ENCODE data around the gene SEMA3F. TPM values are rescaled to one million over a fixed set of nuclear protein-coding genes. Genes with fewer than 3 reads are reported as not detected.

Gene SEMA3F
- polyA plus RNA-seq, 2 of the 4 experiments (the other 2 are of a cell fraction) = 2.9 to 10.6 TPM

DNA sequence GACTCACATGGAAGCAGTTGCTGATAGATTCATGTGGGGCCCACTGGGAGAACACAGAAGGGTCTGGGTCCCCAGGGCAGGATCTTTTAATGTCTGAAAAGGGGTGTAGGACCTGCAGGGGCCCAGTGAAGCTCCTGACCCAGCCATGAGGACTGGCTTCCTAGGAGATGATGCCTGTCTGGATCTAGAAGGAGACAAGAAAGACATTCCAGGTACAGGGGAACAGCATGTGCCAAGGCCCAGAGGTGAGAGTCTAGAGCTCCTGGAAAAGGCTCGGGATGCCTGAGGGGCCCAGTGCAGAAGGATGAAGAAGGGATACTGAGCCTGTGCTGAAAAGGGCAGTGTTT is 4.7 kb upstream of the SEMA3F start:
- Histone ChIP-seq H3K4me3 (no peak overlapping the region), H3K4me2 (no peak overlapping the region), H3K9me3 (no peaks in the 10 kb centered on the region), H3K4me1 (peaks cover under 1% of the 10 kb centered on the region; the same call in 1 of the 3 replicates), H3K27ac (no peak overlapping the region)
- no peak for TF ChIP-seq FOXS1 (CRISPR knock-in tag; IDR thresholded peaks at IDR 0.05)
- TF ChIP-seq, protein P1, sequence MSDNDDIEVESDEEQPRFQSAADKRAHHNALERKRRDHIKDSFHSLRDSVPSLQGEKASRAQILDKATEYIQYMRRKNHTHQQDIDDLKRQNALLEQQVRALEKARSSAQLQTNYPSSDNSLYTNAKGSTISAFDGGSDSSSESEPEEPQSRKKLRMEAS (IDR thresholded peaks at IDR 0.05) = no peak
- TF ChIP-seq POLR2AphosphoS2 (conservative IDR thresholded peaks at IDR 0.05; ENCODE audit: low read length) = no peak
- no peak for TF ChIP-seq SREBF2 (IDR thresholded peaks at IDR 0.05)
- no peak for TF ChIP-seq SMC3 (IDR thresholded peaks at IDR 0.05)
- WGBS (ENCODE audit: missing lambda C conversion rate) = 91% methylated on average over 1 of the region's 1 CpG
- CTCF ChIA-PET = interaction anchor here (0.8 to 1.6 kb wide), 5 partner anchors 16 to 33 kb away, joined by 3 to 7 read pairs (median 3); no protein-coding TSS in a partner anchor
- ATAC-seq (no peak), FAIRE-seq (no peak), DNase-seq (ENCODE audit: low read depth in 1 of 2, low spot score in 1 of 2) (no peak)
- POLR2A ChIA-PET = interaction anchor here (0.8 kb wide), 1 partner anchor 61 kb away, joined by 3 read pairs; no protein-coding TSS in a partner anchor

DNA sequence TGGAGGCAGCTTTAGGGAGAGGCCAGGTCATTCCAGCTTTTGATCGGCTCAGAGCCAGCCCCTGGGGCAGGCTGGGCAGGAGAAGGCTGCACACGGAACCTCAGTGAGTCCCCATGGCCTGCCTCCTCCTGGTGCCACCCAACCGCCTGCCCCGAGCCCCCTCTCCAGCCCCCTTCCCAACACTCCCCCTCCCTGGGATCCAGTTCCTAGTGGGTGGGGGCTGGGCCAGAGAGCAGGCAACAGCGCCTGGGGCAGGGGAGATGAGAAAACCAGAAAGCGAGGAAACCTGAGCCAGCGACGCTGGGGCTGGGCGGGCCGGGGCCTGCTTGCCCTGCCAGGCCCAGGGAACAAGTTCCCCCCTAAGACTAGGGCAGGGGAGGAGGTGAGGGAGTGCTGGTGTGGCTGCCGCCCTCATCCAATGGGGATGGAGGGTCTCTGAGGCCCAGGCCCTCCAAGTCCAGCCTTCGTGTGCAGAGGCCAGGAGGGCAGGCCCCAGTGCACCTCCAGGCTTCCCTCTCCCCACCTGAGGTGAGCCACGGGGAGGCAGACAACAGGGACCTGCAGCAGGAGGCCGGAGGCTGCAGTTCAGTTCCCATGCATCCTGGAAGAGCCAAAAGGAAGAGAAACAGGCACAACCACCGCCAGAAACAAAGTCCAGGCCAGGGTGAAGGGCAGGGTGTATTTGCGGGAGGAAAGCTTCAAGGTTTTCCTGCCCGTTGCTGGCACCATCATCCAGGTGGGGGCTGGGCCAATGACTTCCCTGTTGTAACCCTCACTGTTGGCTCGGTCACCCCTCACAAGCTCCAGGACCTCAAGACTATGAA is 4.0 kb upstream of the SEMA3F start:
- no peak for DNase-seq (ENCODE audit: low read depth in 1 of 2, low spot score in 1 of 2)
- Histone ChIP-seq H3K4me2 (no peak overlapping the region), H3K27ac (no peak overlapping the region), H3K4me1 (peaks cover 7% of the 10 kb centered on the region; the same call in 1 of the 3 replicates), H3K4me3 (no peak overlapping the region), H3K9me3 (no peaks in the 10 kb centered on the region)
- no peak for ATAC-seq
- no peak for TF ChIP-seq JUNB (IDR thresholded peaks at IDR 0.05)
- TF ChIP-seq SMC3 (IDR thresholded peaks at IDR 0.05) = no peak
- no peak for TF ChIP-seq EHMT2 (IDR thresholded peaks at IDR 0.05; ENCODE audit: low read depth)
- TF ChIP-seq POLR2AphosphoS2 (conservative IDR thresholded peaks at IDR 0.05; ENCODE audit: low read length) = no peak
- TF ChIP-seq RNF2 (IDR thresholded peaks at IDR 0.05; ENCODE audit: borderline replicate concordance, low read depth) = no peak
- no peak for TF ChIP-seq JUN (IDR thresholded peaks at IDR 0.05)
- no peak for TF ChIP-seq CHD2 (IDR thresholded peaks at IDR 0.05; ENCODE audit: low read length, partially characterized antibody)
- TF ChIP-seq FOXS1 (CRISPR knock-in tag; IDR thresholded peaks at IDR 0.05) = no peak
- no peak for TF ChIP-seq HDAC2 (IDR thresholded peaks at IDR 0.05)
- TF ChIP-seq EHF (CRISPR knock-in tag; IDR thresholded peaks at IDR 0.05) = no peak
- no peak for TF ChIP-seq FOSB (CRISPR knock-in tag; IDR thresholded peaks at IDR 0.05)
- no peak for TF ChIP-seq RARB (CRISPR knock-in tag; IDR thresholded peaks at IDR 0.05)
- TF ChIP-seq, protein P2, sequence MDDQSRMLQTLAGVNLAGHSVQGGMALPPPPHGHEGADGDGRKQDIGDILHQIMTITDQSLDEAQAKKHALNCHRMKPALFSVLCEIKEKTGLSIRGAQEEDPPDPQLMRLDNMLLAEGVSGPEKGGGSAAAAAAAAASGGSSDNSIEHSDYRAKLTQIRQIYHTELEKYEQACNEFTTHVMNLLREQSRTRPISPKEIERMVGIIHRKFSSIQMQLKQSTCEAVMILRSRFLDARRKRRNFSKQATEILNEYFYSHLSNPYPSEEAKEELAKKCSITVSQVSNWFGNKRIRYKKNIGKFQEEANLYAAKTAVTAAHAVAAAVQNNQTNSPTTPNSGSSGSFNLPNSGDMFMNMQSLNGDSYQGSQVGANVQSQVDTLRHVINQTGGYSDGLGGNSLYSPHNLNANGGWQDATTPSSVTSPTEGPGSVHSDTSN (IDR thresholded peaks at IDR 0.05) = no peak
- TF ChIP-seq, protein P1 (IDR thresholded peaks at IDR 0.05) = no peak
- TF ChIP-seq ZNF302 (CRISPR knock-in tag; IDR thresholded peaks at IDR 0.05) = no peak
- TF ChIP-seq NR3C1 (IDR thresholded peaks at IDR 0.05) = no peak
- CTCF ChIA-PET = interaction anchor here (0.8 to 1.9 kb wide), 7 partner anchors 16 to 45 kb away, joined by 3 to 7 read pairs (median 3); no protein-coding TSS in a partner anchor
- POLR2A ChIA-PET = no interaction called here
- no peak for FAIRE-seq
- 82% methylated on average over 6 of the region's 18 CpGs for WGBS (ENCODE audit: missing lambda C conversion rate)

DNA sequence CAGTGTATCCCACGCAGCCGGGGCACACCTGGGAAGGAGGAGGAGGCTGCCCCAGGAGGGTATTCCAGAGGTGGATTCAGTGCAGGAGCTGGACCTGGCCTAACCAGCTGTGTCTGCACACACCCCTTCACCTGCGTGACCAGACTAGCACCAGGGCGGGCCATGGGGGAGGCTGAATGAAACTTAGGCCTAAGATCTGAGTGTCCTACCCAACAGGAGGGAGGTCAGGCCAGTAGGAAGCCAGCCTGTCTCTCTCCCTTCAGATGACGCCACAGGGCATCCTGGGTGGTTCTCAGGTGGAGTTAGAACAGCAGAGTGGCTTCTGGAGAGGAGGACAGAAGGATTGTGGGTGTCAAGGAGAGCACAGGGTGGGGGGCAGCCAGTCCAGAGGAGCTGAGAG is 3.4 kb upstream of the SEMA3F start:
- ATAC-seq (no peak), FAIRE-seq (no peak), DNase-seq (ENCODE audit: low read depth in 1 of 2, low spot score in 1 of 2) (no peak)
- WGBS (ENCODE audit: missing lambda C conversion rate) = 96% methylated on average over 4 of the region's 5 CpGs
- TF ChIP-seq FOXS1 (CRISPR knock-in tag; IDR thresholded peaks at IDR 0.05) (no peak), HEYL (CRISPR knock-in tag; IDR thresholded peaks at IDR 0.05) (no peak), SMC3 (IDR thresholded peaks at IDR 0.05) (no peak), JUNB (IDR thresholded peaks at IDR 0.05) (no peak), EHF (CRISPR knock-in tag; IDR thresholded peaks at IDR 0.05) (no peak), EP300 (IDR thresholded peaks at IDR 0.05) (no peak), POLR2AphosphoS2 (conservative IDR thresholded peaks at IDR 0.05; ENCODE audit: low read length) (no peak), CBX8 (IDR thresholded peaks at IDR 0.05) (no peak), NR3C1 (IDR thresholded peaks at IDR 0.05) (no peak), FOSB (CRISPR knock-in tag; IDR thresholded peaks at IDR 0.05) (no peak), NFE2L2 (conservative IDR thresholded peaks at IDR 0.05; ENCODE audit: low read length) (no peak), FOSL2 (IDR thresholded peaks at IDR 0.05) (no peak), FOSL2 (CRISPR knock-in tag; IDR thresholded peaks at IDR 0.05) (no peak), HDAC2 (IDR thresholded peaks at IDR 0.05) (no peak), RFX5 (IDR thresholded peaks at IDR 0.05) (no peak), MYC (IDR thresholded peaks at IDR 0.05; ENCODE audit: borderline replicate concordance, low read length) (no peak)
- TF ChIP-seq, protein P3, sequence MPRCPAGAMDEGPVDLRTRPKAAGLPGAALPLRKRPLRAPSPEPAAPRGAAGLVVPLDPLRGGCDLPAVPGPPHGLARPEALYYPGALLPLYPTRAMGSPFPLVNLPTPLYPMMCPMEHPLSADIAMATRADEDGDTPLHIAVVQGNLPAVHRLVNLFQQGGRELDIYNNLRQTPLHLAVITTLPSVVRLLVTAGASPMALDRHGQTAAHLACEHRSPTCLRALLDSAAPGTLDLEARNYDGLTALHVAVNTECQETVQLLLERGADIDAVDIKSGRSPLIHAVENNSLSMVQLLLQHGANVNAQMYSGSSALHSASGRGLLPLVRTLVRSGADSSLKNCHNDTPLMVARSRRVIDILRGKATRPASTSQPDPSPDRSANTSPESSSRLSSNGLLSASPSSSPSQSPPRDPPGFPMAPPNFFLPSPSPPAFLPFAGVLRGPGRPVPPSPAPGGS (IDR thresholded peaks at IDR 0.05) = no peak
- TF ChIP-seq, protein P4, sequence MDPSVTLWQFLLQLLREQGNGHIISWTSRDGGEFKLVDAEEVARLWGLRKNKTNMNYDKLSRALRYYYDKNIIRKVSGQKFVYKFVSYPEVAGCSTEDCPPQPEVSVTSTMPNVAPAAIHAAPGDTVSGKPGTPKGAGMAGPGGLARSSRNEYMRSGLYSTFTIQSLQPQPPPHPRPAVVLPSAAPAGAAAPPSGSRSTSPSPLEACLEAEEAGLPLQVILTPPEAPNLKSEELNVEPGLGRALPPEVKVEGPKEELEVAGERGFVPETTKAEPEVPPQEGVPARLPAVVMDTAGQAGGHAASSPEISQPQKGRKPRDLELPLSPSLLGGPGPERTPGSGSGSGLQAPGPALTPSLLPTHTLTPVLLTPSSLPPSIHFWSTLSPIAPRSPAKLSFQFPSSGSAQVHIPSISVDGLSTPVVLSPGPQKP (IDR thresholded peaks at IDR 0.05; ENCODE audit: low read depth, low read length) = no peak
- TF ChIP-seq, protein P5, sequence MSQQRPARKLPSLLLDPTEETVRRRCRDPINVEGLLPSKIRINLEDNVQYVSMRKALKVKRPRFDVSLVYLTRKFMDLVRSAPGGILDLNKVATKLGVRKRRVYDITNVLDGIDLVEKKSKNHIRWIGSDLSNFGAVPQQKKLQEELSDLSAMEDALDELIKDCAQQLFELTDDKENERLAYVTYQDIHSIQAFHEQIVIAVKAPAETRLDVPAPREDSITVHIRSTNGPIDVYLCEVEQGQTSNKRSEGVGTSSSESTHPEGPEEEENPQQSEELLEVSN (IDR thresholded peaks at IDR 0.05; ENCODE audit: borderline replicate concordance, low read depth) = no peak
- CTCF ChIA-PET = interaction anchor here (0.8 to 1.9 kb wide), 5 partner anchors 30 to 74 kb away, joined by 3 to 10 read pairs (median 3); no protein-coding TSS in a partner anchor
- POLR2A ChIA-PET = no interaction called here
- Histone ChIP-seq H3K9me3 (no peaks in the 10 kb centered on the region), H3K4me1 (peaks cover 13% of the 10 kb centered on the region; the same call in 2 of the 3 replicates), H3K4me3 (no peak overlapping the region), H3K4me2 (no peak overlapping the region), H3K27ac (no peak overlapping the region)

Measured in A549 (cell line).